ENCODE data around the gene COL16A1.

COL16A1 gene

GRCh38 chr1:31666263-31666963 lies 37.4 kb downstream of the COL16A1 start:
- no peak for DNase-seq (ENCODE audit: low read depth, low spot score)

GRCh38 chr1:31665234-31665878 lies 38.5 kb downstream of the COL16A1 start:
- no peak for DNase-seq (ENCODE audit: low read depth, low spot score)

- DNase-seq (ENCODE audit: low read depth, low spot score) = no peak
Measured at GRCh38 chr1:31664528-31664927, 39.3 kb downstream of the COL16A1 start.

- DNase-seq (ENCODE audit: low read depth, low spot score) = peak; percentile 23
Measured at GRCh38 chr1:31663622-31664452, 40.0 kb downstream of the COL16A1 start.

GRCh38 chr1:31662463-31662862 lies 41.4 kb downstream of the COL16A1 start:
- no peak for DNase-seq (ENCODE audit: low read depth, low spot score)

GRCh38 chr1:31661856-31662255 lies 42.0 kb downstream of the COL16A1 start:
- DNase-seq (ENCODE audit: low read depth, low spot score) = no peak

- no peak for DNase-seq (ENCODE audit: low read depth, low spot score)
Measured at GRCh38 chr1:31660871-31661455, 42.9 kb downstream of the COL16A1 start.

- no peak for DNase-seq (ENCODE audit: low read depth, low spot score)
Measured at GRCh38 chr1:31659889-31660288, 43.9 kb downstream of the COL16A1 start.

- no peak for DNase-seq (ENCODE audit: low read depth, low spot score)
Measured at GRCh38 chr1:31658721-31659120, 45.1 kb downstream of the COL16A1 start.

- DNase-seq (ENCODE audit: low read depth, low spot score) = no peak
Measured at GRCh38 chr1:31657972-31658510, 45.8 kb downstream of the COL16A1 start.

- DNase-seq (ENCODE audit: low read depth, low spot score) = no peak
Measured at GRCh38 chr1:31657020-31657804, 46.6 kb downstream of the COL16A1 start.

GRCh38 chr1:31655756-31656155 lies 48.1 kb downstream of the COL16A1 start:
- DNase-seq (ENCODE audit: low read depth, low spot score) = no peak

- no peak for DNase-seq (ENCODE audit: low read depth, low spot score)
Measured at GRCh38 chr1:31655104-31655503, 48.7 kb downstream of the COL16A1 start.

GRCh38 chr1:31654474-31654776 lies 49.4 kb downstream of the COL16A1 start:
- no peak for DNase-seq (ENCODE audit: low read depth, low spot score)

GRCh38 chr1:31653717-31654473 lies 49.9 kb downstream of the COL16A1 start:
- DNase-seq (ENCODE audit: low read depth, low spot score) = no peak

- no peak for DNase-seq (ENCODE audit: low read depth, low spot score)
Measured at GRCh38 chr1:31652891-31653499, 50.8 kb downstream of the COL16A1 start.

- DNase-seq (ENCODE audit: low read depth, low spot score) = no peak
Measured at GRCh38 chr1:31651766-31652165, 52.1 kb downstream of the COL16A1 start.

- no peak for DNase-seq (ENCODE audit: low read depth, low spot score)
Measured at GRCh38 chr1:31651089-31651420, 52.8 kb downstream of the COL16A1 start.

GRCh38 chr1:31650161-31651088 lies 53.4 kb downstream of the COL16A1 start:
- DNase-seq (ENCODE audit: low read depth, low spot score) = no peak

Measured in activated CD4-positive, CD25-positive, alpha-beta regulatory T cell treated with anti-CD3 and anti-CD28 coated beads, Interleukin-2, amount 50 U/mL, for 16 hours (primary cell).